HG02885 (cell line): ENCODE results near the gene PDE6H.

ENCODE experiments used
- ATAC-seq: cut with Tn5 transposase; IDR thresholded peaks from one replicate; pipeline ENCODE4 v1.9.1; 2021; ENCODE audit warnings: mild to moderate bottlenecking; ENCODE audit not compliant: unreplicated experiment, poor library complexity

The PDE6H gene

GRCh38 chr12:14965221-14965620, 7.6 kb upstream of the PDE6H start:
- ATAC-seq, result no peak

GRCh38 chr12:14968478-14968877, 4.4 kb upstream of the PDE6H start:
- no peak for ATAC-seq

- ATAC-seq, result no peak
These were observed 2.4 kb upstream of the PDE6H start for GRCh38 chr12:14970473-14970872.

- ATAC-seq, result no peak
These were observed 1.8 kb downstream of the PDE6H start for GRCh38 chr12:14974633-14975032.

- ATAC-seq, result no peak
These were observed 2.6 kb downstream of the PDE6H start for GRCh38 chr12:14975457-14975856.

GRCh38 chr12:14976658-14977057, 3.8 kb downstream of the PDE6H start:
- ATAC-seq, result no peak

GRCh38 chr12:14979468-14979867, 6.6 kb downstream of the PDE6H start:
- no peak for ATAC-seq

- no peak for ATAC-seq
These were observed 8.2 kb downstream of the PDE6H start for GRCh38 chr12:14981049-14981448.

- ATAC-seq, result no peak
These were observed 9.7 kb downstream of the PDE6H start for GRCh38 chr12:14982562-14982961.

- ATAC-seq, result no peak
These were observed 10.1 kb downstream of the PDE6H start for GRCh38 chr12:14982991-14983390.

- ATAC-seq, result no peak
These were observed 11.2 kb downstream of the PDE6H start for GRCh38 chr12:14984036-14984435.

GRCh38 chr12:14984766-14985285, 12.0 kb downstream of the PDE6H start:
- no peak for ATAC-seq

GRCh38 chr12:14986449-14986848, 13.6 kb downstream of the PDE6H start:
- no peak for ATAC-seq

GRCh38 chr12:14988035-14988434, 15.2 kb downstream of the PDE6H start:
- no peak for ATAC-seq

GRCh38 chr12:14989790-14990189, 16.9 kb downstream of the PDE6H start:
- ATAC-seq, result peak; percentile 48

GRCh38 chr12:14991069-14991468, 18.2 kb downstream of the PDE6H start:
- peak; percentile 37 for ATAC-seq

GRCh38 chr12:14992673-14993072, 19.8 kb downstream of the PDE6H start:
- no peak for ATAC-seq

GRCh38 chr12:14993117-14993516, 20.3 kb downstream of the PDE6H start:
- no peak for ATAC-seq

- ATAC-seq, result peak; percentile 33
These were observed 20.9 kb downstream of the PDE6H start for GRCh38 chr12:14993537-14994266.

GRCh38 chr12:14994610-14995009, 21.8 kb downstream of the PDE6H start:
- no peak for ATAC-seq

- ATAC-seq, result peak; percentile 39
These were observed 23.0 kb downstream of the PDE6H start for GRCh38 chr12:14995583-14996425.
